Ectodermal cell (in vitro differentiated cells): ENCODE data around the gene LDLRAP1.
A peak's percentile ranks its signal among the peaks of the same experiment; 100 is the strongest.

Source experiments
- H3K27ac ChIP-seq: 2 replicates; pipeline ENCODE4 v1.7.0; 2013; ENCODE audit warnings: mild to moderate bottlenecking, low read depth, low read length; ENCODE audit not compliant: insufficient read depth, poor library complexity, severe bottlenecking
- H3K27me3 ChIP-seq: 2 replicates; pipeline ENCODE4 v1.7.0; 2013; ENCODE audit warnings: mild to moderate bottlenecking, low read length; ENCODE audit not compliant: insufficient read depth, control insufficient read depth, poor library complexity, severe bottlenecking
- H3K36me3 ChIP-seq: one replicate; pipeline ENCODE4 v1.7.0; 2013; ENCODE audit warnings: low read length; ENCODE audit not compliant: control insufficient read depth, insufficient read depth
- H3K4me1 ChIP-seq: one replicate; pipeline ENCODE4 v1.7.0; 2013; ENCODE audit warnings: low read length; ENCODE audit not compliant: control insufficient read depth, insufficient read depth
- H3K4me3 ChIP-seq: 2 replicates; pipeline ENCODE4 v1.7.0; 2013; ENCODE audit warnings: low read depth, low read length, control low read depth; ENCODE audit not compliant: insufficient read depth
- H3K9me3 ChIP-seq: 2 replicates; pipeline ENCODE4 v1.7.0; 2013; ENCODE audit warnings: mild to moderate bottlenecking, low read length, moderate library complexity; ENCODE audit not compliant: control insufficient read depth
- WGBS, 2 experiments: methylation state at CpG; one replicate each; pipeline ENCODE4 v1.1.7; 2013; ENCODE audit warnings: missing lambda C conversion rate in 2 of 2; 5-methylcytosine and 5-hydroxymethylcytosine counted together

The LDLRAP1 gene

DNA sequence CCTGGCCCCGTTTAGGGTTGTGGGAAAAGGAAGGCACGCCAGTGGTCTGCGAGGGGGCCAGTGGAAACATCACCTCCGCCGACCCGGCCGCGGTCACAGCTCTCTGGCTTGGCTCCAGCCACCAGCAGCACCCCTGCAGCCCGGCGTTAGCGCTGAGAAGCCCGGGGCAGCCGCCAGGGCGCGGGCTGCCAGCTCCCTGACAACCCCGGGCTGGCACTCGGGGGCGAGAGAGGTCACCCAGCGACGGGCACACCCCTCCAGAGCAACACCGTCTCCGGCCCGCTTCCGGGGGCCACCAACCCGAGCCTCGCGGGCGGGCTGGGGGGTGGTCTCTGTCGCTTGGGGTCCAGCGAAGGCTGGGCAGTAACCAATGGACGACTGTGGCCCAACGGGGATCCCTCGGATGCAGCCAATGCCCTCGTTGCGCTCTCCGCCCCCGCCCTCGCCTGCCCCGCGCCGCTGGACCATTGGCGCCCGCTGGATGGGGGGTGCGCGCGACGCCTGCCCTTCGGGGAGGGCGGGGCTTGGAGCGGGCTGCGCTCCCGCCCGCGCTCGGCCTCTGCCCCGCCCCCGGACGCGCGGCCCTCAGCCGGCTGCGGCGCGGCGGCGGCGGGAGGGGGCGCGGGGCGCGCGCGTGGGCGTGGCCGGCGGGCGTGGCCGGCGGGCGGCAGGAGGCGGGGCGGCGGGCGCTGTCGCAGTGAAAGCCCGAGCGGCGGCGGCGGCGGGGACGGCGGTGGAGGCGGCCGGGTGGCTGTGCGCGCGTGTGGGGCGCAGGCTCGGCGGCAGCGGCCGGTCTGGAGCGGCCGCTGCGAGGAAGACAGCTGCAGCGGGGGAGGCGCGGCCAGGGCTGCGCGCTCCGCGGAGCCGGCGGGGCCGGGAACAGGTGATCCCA, 72.9 kb downstream of the LDLRAP1 start, which contains the start of gene MAN1C1:
Gene MAN1C1, plus strand, starts transcription at position 697 of the 892 bp plus-strand sequence. CDS start 1,007 bp downstream, outside the sequence.
- Histone ChIP-seq H3K4me1 (peaks cover 17% of the 10 kb centered on the region), H3K27ac (no peak within 1 kb of the TSS), H3K9me3 (no peaks in the 10 kb centered on the region), H3K27me3 (peaks cover 63% of the 10 kb centered on the region), H3K4me3 (peak within 1 kb of the TSS; percentile 53), H3K36me3 (no peaks in the 10 kb centered on the region)
- 0 to 1% methylated on average over 116 of the region's 116 CpGs for WGBS, 2 experiments

DNA sequence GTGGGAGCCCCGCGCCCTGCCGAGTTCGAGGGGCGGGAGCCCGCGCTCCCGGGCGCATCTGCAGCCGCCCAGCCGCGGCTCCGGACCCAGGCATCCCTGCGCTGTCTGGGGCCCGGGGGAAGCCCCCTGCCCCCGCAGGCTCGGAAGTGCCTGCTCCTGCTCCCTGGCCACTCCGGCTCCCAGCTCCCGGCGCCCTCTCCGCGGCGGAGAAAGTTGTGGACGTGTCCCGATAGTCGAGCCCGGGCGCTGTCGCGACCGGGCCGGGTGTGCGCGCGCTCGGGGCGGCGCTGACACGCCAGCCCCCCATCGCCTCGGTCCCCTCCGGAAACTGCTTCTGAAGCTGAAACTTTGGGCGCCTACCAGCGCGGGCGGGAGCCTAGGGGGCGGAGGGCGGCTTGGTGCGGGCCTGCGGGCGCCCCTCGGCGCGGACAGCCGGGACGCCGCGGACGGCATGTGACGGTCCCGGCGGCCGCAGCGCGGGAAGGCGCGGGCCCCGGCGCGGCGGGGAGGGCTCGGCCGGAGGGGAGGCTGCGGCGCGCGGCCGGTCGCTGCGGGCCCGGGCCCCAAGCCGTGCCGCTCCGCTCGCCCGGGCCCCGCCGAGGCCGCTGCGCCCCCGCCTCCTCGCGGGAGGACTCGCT, 73.7 kb downstream of the LDLRAP1 start:
- Histone ChIP-seq H3K9me3 (no peaks in the 10 kb centered on the region), H3K4me3 (peak overlapping the region; percentile 53), H3K4me1 (peaks cover 17% of the 10 kb centered on the region), H3K36me3 (no peaks in the 10 kb centered on the region), H3K27ac (no peak overlapping the region), H3K27me3 (peaks cover 55% of the 10 kb centered on the region)
- WGBS, 2 experiments = 0 to 1% methylated on average over 94 of the region's 94 CpGs

DNA sequence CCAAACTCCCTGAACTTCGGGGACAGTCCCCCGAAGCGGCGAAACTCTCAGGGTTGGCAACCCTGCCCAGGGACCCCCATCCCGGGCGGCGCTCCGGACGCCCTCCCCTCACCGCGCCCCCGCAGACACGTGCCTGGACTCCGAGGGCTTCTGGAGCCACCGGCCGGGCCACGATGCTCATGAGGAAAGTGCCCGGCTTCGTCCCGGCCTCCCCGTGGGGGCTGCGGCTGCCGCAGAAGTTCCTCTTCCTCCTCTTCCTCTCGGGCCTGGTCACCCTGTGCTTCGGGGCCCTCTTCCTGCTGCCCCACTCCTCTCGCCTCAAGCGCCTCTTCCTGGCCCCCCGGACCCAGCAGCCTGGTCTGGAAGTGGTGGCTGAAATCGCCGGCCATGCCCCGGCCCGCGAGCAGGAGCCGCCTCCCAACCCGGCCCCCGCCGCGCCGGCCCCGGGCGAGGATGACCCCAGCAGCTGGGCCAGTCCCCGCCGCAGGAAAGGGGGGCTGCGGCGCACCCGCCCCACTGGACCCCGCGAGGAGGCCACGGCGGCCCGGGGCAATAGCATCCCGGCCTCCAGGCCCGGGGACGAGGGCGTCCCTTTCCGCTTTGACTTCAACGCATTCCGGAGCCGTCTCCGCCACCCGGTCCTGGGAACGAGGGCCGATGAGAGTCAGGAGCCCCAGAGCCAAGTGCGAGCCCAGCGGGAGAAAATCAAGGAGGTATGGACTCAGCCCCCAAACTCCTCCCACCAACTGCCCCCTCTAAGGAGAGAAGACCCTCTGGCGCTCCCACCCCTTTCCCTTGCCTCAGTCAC, 74.4 kb downstream of the LDLRAP1 start:
- no peaks in the 10 kb centered on the region for H3K9me3 ChIP-seq
- H3K27me3 ChIP-seq = peaks cover 52% of the 10 kb centered on the region
- peak overlapping the region; percentile 45 for H3K4me3 ChIP-seq
- 1 to 2% methylated on average over 66 of the region's 66 CpGs for WGBS, 2 experiments
- peaks cover 17% of the 10 kb centered on the region for H3K4me1 ChIP-seq
- no peak overlapping the region for H3K27ac ChIP-seq
- H3K36me3 ChIP-seq = no peaks in the 10 kb centered on the region

DNA sequence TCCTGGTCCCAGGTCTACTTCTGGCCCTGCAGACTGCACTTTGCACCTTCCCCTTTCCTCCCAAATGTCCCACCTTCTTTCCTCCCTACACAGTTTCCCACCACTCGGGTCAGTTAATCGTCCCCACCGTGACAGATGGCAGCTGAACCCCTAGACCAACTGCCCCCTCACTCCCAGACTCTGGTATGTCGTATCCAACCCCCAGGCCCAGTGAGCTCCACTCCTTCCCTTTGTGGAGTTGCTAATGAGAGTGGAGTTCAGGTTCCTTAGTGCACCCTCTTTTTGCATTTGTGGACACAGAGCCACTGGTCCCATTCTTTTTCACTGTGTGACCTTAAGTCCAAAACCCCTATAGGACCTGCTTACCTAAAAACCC, 75.0 kb downstream of the LDLRAP1 start:
- no peaks in the 10 kb centered on the region for H3K36me3 ChIP-seq
- H3K4me3 ChIP-seq = peak overlapping the region; percentile 45
- H3K4me1 ChIP-seq = peaks cover 17% of the 10 kb centered on the region
- H3K27me3 ChIP-seq = peaks cover 46% of the 10 kb centered on the region
- WGBS, 2 experiments = 21 to 35% methylated on average over 4 of the region's 4 CpGs
- no peak overlapping the region for H3K27ac ChIP-seq
- H3K9me3 ChIP-seq = no peaks in the 10 kb centered on the region
